ENCODE results near the gene OTOP2. TPM values are rescaled to one million over a fixed set of nuclear protein-coding genes. Genes with fewer than 3 reads are reported as not detected.
"Not testable (repeated sequence)": the region's sequence is repeated elsewhere in the genome, so short reads cannot be mapped to it uniquely, and the experiment has no call there.

OTOP2 gene
- total RNA-seq, 1 donor from 2014 or later, result not detected

- Mint-ChIP-seq H3K36me3 (ENCODE audit: unreplicated experiment) (no peaks in the 10 kb centered on the region), H3K4me3 (ENCODE audit: unreplicated experiment) (no peak overlapping the region), H3K4me1 (ENCODE audit: low read depth, unreplicated experiment) (no peaks in the 10 kb centered on the region), H3K27me3 (ENCODE audit: unreplicated experiment) (no peaks in the 10 kb centered on the region), H3K9me3 (ENCODE audit: unreplicated experiment) (no peaks in the 10 kb centered on the region), H3K27ac (ENCODE audit: unreplicated experiment) (no peak overlapping the region)
- TF ChIP-seq, protein P1, sequence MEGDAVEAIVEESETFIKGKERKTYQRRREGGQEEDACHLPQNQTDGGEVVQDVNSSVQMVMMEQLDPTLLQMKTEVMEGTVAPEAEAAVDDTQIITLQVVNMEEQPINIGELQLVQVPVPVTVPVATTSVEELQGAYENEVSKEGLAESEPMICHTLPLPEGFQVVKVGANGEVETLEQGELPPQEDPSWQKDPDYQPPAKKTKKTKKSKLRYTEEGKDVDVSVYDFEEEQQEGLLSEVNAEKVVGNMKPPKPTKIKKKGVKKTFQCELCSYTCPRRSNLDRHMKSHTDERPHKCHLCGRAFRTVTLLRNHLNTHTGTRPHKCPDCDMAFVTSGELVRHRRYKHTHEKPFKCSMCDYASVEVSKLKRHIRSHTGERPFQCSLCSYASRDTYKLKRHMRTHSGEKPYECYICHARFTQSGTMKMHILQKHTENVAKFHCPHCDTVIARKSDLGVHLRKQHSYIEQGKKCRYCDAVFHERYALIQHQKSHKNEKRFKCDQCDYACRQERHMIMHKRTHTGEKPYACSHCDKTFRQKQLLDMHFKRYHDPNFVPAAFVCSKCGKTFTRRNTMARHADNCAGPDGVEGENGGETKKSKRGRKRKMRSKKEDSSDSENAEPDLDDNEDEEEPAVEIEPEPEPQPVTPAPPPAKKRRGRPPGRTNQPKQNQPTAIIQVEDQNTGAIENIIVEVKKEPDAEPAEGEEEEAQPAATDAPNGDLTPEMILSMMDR (IDR thresholded peaks at IDR 0.05; ENCODE audit: partially characterized antibody, unreplicated experiment), result no peak
- DNase-seq, result no peak
These were observed 23.9 kb upstream of the OTOP2 start for GRCh38 chr17:74900208-74900607.

DNA sequence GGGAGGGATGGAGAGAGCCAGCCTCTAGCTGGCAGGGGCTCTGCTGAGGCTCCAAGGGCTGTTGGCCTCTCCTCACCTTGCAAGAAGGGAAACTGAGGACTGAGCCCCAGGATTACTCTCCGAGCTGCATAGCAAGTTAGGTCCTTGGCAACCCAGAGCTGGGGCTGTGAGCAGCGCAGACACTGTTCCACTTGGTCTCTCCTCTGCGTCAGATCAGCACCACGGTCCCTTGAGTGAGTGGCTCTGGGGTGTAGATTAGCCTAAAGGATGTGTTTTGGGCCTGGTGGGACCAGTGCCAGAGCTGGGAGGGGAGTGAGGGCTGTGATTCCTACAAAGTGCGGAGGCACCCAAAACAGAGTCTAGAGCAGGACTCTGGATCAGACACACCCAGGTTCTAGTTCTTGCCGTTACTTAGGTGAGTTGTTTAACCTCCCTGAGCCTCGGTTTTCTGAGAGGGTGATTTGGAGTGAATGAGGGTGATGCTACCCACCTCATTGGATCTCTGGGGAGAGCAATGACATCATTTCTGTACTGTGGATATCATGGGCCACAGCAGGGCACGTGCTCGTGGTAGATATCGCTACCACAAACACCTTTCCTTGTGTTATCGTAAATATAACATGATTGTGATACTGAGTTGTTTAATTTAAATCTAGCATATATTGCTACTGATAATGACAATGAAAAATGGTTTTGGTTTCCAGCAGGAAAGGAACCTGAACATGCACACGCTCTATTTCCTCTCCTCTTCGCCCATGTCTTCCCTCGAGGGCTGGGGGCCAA is 22.5 kb upstream of the OTOP2 start:
- DNase-seq, result no peak
- H3K27ac Mint-ChIP-seq (ENCODE audit: unreplicated experiment), result no peak overlapping the region
- no peaks in the 10 kb centered on the region for H3K27me3 Mint-ChIP-seq (ENCODE audit: unreplicated experiment)
- TF ChIP-seq, protein P1 (IDR thresholded peaks at IDR 0.05; ENCODE audit: partially characterized antibody, unreplicated experiment), result no peak
- H3K4me1 Mint-ChIP-seq (ENCODE audit: low read depth, unreplicated experiment), result no peaks in the 10 kb centered on the region
- H3K9me3 Mint-ChIP-seq (ENCODE audit: unreplicated experiment), result no peaks in the 10 kb centered on the region
- no peak overlapping the region for H3K4me3 Mint-ChIP-seq (ENCODE audit: unreplicated experiment)
- H3K36me3 Mint-ChIP-seq (ENCODE audit: unreplicated experiment), result no peaks in the 10 kb centered on the region

DNA sequence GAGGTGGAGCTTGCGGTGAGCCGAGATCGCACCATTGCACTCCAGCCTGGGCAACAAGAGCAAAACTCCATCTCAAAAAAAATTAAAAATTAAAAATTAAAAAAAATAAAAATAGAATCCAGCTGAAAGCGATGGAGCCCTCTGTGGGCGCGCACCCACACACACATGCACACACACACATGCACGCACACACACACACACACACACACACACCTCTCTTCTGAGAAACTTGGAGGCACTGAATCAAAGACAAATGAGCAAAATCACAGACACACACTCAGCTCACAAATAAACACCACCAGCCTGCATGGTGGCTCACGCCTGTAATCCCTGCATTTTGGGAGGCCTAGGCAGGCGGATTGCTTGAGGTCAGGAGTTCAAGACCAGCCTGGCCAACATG is 21.0 kb upstream of the OTOP2 start:
- Mint-ChIP-seq H3K4me1 (ENCODE audit: low read depth, unreplicated experiment) (no peaks in the 10 kb centered on the region), H3K27me3 (ENCODE audit: unreplicated experiment) (no peaks in the 10 kb centered on the region)
- no peak for DNase-seq

GRCh38 chr17:74903671-74904070 is 20.4 kb upstream of the OTOP2 start:
- no peak overlapping the region for H3K4me3 Mint-ChIP-seq (ENCODE audit: unreplicated experiment)
- no peaks in the 10 kb centered on the region for H3K9me3 Mint-ChIP-seq (ENCODE audit: unreplicated experiment)
- no peak for DNase-seq
- TF ChIP-seq, protein P1 (IDR thresholded peaks at IDR 0.05; ENCODE audit: partially characterized antibody, unreplicated experiment), result no peak
- H3K27me3 Mint-ChIP-seq (ENCODE audit: unreplicated experiment), result no peaks in the 10 kb centered on the region
- no peaks in the 10 kb centered on the region for H3K4me1 Mint-ChIP-seq (ENCODE audit: low read depth, unreplicated experiment)
- H3K27ac Mint-ChIP-seq (ENCODE audit: unreplicated experiment), result no peak overlapping the region
- H3K36me3 Mint-ChIP-seq (ENCODE audit: unreplicated experiment), result no peaks in the 10 kb centered on the region

More for the DNA sequence above, 21.0 kb upstream of the OTOP2 start:
- H3K9me3 Mint-ChIP-seq (ENCODE audit: unreplicated experiment), result no peaks in the 10 kb centered on the region
- no peak overlapping the region for H3K27ac Mint-ChIP-seq (ENCODE audit: unreplicated experiment)
- H3K36me3 Mint-ChIP-seq (ENCODE audit: unreplicated experiment), result no peaks in the 10 kb centered on the region
- no peak overlapping the region for H3K4me3 Mint-ChIP-seq (ENCODE audit: unreplicated experiment)
- TF ChIP-seq, protein P1 (IDR thresholded peaks at IDR 0.05; ENCODE audit: partially characterized antibody, unreplicated experiment), result no peak

DNA sequence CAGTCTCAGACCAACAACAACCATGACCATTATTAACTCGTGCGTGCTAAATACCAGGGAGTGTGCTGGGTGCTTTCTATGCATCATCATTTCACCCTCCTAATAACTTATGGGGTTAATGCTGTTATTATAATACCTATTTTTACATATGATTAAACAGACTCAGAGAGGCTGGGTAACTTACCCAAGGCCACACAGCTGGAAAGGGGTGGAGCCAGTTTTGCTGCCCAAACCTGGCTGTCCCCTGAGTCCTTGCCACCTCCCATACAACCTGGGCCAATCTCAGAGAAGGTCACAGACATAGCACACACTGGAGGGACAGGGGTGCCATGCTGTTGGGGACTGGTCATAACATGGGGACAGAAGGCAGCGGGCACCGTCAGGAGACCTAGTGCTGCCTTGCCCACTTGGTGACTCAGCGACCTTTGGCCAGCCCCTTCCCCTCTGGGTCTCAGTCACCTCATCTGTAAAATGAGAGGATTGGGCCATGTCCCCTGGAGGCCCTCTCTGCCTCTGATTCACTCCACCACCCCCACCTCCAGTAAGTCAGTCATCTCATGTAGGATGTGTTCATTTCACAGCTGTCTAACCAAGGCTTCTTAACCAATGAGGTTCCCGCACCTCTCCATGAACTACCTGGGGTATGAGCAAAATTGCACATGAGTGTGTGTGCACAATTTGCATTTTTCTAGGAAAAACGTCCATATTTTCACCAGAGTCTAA is 19.2 kb upstream of the OTOP2 start:
- no peaks in the 10 kb centered on the region for H3K36me3 Mint-ChIP-seq (ENCODE audit: unreplicated experiment)
- TF ChIP-seq, protein P1 (IDR thresholded peaks at IDR 0.05; ENCODE audit: partially characterized antibody, unreplicated experiment), result no peak
- DNase-seq, result no peak
- H3K4me3 Mint-ChIP-seq (ENCODE audit: unreplicated experiment), result no peak overlapping the region
- H3K4me1 Mint-ChIP-seq (ENCODE audit: low read depth, unreplicated experiment), result no peaks in the 10 kb centered on the region
- no peaks in the 10 kb centered on the region for H3K27me3 Mint-ChIP-seq (ENCODE audit: unreplicated experiment)
- no peak overlapping the region for H3K27ac Mint-ChIP-seq (ENCODE audit: unreplicated experiment)
- H3K9me3 Mint-ChIP-seq (ENCODE audit: unreplicated experiment), result no peaks in the 10 kb centered on the region

DNA sequence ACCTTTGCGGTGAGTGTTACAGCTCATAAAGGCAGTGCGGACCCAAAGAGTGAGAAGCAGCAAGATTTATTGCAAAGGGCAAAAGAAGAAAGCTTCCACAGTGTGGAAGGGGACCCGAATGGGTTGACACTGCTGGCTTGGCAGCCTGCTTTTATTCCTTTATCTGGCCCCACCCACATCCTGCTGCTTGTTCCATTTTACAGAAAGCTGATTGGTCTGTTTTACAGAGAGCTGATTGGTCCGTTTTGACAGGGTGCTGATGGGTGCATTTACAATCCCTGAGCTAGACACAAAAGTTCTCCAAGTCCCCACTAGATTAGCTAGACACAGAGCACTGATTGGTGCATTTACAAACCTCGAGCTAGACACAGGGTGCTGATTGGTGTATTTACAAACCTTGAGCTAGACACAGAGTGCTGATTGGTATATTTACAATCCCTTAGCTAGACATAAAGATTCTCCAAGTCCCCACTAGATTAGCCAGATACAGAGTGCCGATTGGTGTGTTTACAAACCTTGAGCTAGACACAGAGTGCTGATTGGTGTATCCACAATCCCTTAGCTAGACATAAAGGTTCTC is 17.8 kb upstream of the OTOP2 start:
- H3K36me3 Mint-ChIP-seq (ENCODE audit: unreplicated experiment); DNase-seq: not testable (repeated sequence)

More for the DNA sequence above, 17.8 kb upstream of the OTOP2 start:
- H3K4me1 Mint-ChIP-seq (ENCODE audit: low read depth, unreplicated experiment); H3K4me3 Mint-ChIP-seq (ENCODE audit: unreplicated experiment); H3K27ac Mint-ChIP-seq (ENCODE audit: unreplicated experiment); H3K27me3 Mint-ChIP-seq (ENCODE audit: unreplicated experiment); H3K9me3 Mint-ChIP-seq (ENCODE audit: unreplicated experiment): not testable (repeated sequence)

All from glutamatergic neuron (in vitro differentiated cells).